ENCODE data around the gene ADRA2C. TPM values are rescaled to one million over a fixed set of nuclear protein-coding genes. Genes with fewer than 3 reads are reported as not detected.

The ADRA2C gene
- total and polyA plus RNA-seq, 2 experiments from 2014 or later: 3.0 to 16.6 TPM

DNA sequence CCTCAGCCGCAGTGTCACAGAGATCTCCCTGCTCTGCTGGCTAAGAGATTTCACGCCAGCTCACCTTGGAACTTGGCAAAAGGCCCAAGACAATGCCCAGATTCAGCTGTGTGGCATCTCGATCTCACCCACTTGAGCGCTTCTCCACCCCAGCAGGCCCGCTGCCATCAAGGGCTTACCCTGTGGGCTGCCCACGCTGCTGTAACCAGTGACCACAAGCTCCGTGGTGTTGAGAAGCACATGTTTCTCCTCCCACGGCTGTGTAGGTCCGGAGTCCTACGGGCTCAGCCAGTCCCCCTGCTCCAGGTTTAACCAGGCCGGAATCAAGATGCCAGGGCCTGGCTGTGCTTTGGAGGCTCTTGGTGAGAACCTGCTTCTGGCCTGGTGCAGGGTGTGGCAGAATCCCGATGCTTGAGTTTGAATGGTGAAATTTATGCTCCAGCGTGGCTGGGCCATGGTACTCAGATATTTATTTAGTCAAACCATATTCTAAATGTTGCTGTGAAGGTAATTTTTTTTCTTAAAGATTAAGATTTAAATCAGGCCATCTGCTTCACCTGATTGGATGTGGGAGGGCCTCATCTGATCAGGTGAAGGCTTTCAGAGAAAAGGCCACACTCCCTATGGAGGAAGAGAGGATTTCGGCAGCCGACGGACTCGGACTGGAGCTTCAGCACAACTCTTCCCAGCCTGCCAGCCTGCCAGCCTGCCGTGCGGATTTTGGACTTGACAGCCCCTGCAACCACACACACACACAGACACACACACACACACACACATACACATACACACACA is 24.8 kb upstream of the ADRA2C start:
- ATAC-seq: no peak
- TF ChIP-seq, protein P1, sequence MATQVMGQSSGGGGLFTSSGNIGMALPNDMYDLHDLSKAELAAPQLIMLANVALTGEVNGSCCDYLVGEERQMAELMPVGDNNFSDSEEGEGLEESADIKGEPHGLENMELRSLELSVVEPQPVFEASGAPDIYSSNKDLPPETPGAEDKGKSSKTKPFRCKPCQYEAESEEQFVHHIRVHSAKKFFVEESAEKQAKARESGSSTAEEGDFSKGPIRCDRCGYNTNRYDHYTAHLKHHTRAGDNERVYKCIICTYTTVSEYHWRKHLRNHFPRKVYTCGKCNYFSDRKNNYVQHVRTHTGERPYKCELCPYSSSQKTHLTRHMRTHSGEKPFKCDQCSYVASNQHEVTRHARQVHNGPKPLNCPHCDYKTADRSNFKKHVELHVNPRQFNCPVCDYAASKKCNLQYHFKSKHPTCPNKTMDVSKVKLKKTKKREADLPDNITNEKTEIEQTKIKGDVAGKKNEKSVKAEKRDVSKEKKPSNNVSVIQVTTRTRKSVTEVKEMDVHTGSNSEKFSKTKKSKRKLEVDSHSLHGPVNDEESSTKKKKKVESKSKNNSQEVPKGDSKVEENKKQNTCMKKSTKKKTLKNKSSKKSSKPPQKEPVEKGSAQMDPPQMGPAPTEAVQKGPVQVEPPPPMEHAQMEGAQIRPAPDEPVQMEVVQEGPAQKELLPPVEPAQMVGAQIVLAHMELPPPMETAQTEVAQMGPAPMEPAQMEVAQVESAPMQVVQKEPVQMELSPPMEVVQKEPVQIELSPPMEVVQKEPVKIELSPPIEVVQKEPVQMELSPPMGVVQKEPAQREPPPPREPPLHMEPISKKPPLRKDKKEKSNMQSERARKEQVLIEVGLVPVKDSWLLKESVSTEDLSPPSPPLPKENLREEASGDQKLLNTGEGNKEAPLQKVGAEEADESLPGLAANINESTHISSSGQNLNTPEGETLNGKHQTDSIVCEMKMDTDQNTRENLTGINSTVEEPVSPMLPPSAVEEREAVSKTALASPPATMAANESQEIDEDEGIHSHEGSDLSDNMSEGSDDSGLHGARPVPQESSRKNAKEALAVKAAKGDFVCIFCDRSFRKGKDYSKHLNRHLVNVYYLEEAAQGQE (IDR thresholded peaks at IDR 0.05; ENCODE audit: unreplicated experiment): no peak
- TF ChIP-seq EZH2 (IDR thresholded peaks at IDR 0.05; ENCODE audit: low read depth, unreplicated experiment) (no peak), ZNF114 (CRISPR knock-in tag; IDR thresholded peaks at IDR 0.05) (no peak), POLR2AphosphoS5 (IDR thresholded peaks at IDR 0.05; ENCODE audit: low read depth) (no peak), CREB1 (CRISPR knock-in tag; IDR thresholded peaks at IDR 0.05; ENCODE audit: low read depth) (no peak), NANOG (IDR thresholded peaks at IDR 0.05; ENCODE audit: borderline replicate concordance) (no peak)
- no peak overlapping the region for H3K27ac Mint-ChIP-seq
- Histone ChIP-seq H3K4me3 (no peak overlapping the region), H3K79me2 (replicated peaks; ENCODE audit: insufficient read depth) (no peaks in the 10 kb centered on the region), H3K27me3 (ENCODE audit: insufficient read depth) (no peaks in the 10 kb centered on the region), H3K4me2 (no peak overlapping the region), H3K9me2 (ENCODE audit: insufficient read depth) (no peaks in the 10 kb centered on the region), H2AFZ (no peak overlapping the region), H3F3A (replicated peaks; ENCODE audit: low read depth) (0 out of 2 replicates have a peak, but pooled peaks cover 2% of the 10 kb centered on the region), H4K20me1 (replicated peaks; ENCODE audit: insufficient read depth) (no peaks in the 10 kb centered on the region), H3K4me1 (ENCODE audit: insufficient read depth) (peaks cover 15% of the 10 kb centered on the region), H3K36me3 (ENCODE audit: insufficient read depth) (no peaks in the 10 kb centered on the region), H3K27ac (ENCODE audit: low read depth) (no peak overlapping the region)
- no peak overlapping the region for H3K4me3 Mint-ChIP-seq
- peaks cover 29% of the 10 kb centered on the region for H3K4me1 Mint-ChIP-seq
- peaks cover 16% of the 10 kb centered on the region for H3K9me3 Mint-ChIP-seq
- DNase-seq (ENCODE audit: low spot score): no peak
- H3K27me3 Mint-ChIP-seq (ENCODE audit: insufficient read depth, low read depth, poor library complexity): peaks cover 12% of the 10 kb centered on the region
- H3K36me3 Mint-ChIP-seq (ENCODE audit: low read depth): no peaks in the 10 kb centered on the region

DNA sequence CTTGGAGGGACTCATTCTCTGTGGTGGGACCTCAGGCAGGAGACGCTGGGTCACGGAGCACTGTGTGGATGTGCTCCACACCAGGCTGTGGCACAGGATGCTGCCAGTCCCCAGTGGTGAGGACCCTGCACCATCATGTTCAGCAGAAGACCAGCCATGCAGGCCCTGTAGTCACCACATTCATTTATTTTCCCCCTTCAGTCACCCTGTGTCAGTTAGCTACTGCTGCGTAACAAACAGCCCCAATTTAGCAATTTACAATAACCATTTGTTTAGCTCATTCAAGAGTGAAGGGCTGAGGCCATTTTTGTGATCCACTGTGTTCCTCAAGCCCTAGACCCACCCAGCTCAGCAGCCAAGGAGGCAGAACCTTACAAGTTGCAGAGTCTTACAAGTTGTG is 23.6 kb upstream of the ADRA2C start:
- Histone ChIP-seq H3K79me2 (replicated peaks; ENCODE audit: insufficient read depth) (no peaks in the 10 kb centered on the region), H3F3A (replicated peaks; ENCODE audit: low read depth) (0 out of 2 replicates have a peak, but pooled peaks cover 2% of the 10 kb centered on the region), H3K36me3 (ENCODE audit: insufficient read depth) (no peaks in the 10 kb centered on the region), H3K4me1 (ENCODE audit: insufficient read depth) (peaks cover 15% of the 10 kb centered on the region), H3K27me3 (ENCODE audit: insufficient read depth) (no peaks in the 10 kb centered on the region), H3K4me3 (no peak overlapping the region), H3K9me2 (ENCODE audit: insufficient read depth) (no peaks in the 10 kb centered on the region), H3K27ac (ENCODE audit: low read depth) (no peak overlapping the region), H4K20me1 (replicated peaks; ENCODE audit: insufficient read depth) (no peaks in the 10 kb centered on the region), H2AFZ (no peak overlapping the region), H3K4me2 (no peak overlapping the region)
- ATAC-seq (no peak), DNase-seq (ENCODE audit: low spot score) (no peak)
- H3K4me3 Mint-ChIP-seq: no peak overlapping the region
- peaks cover 16% of the 10 kb centered on the region for H3K9me3 Mint-ChIP-seq
- H3K27me3 Mint-ChIP-seq (ENCODE audit: insufficient read depth, low read depth, poor library complexity): peaks cover 16% of the 10 kb centered on the region
- no peak overlapping the region for H3K27ac Mint-ChIP-seq
- H3K36me3 Mint-ChIP-seq (ENCODE audit: low read depth): no peaks in the 10 kb centered on the region
- TF ChIP-seq POLR2AphosphoS5 (IDR thresholded peaks at IDR 0.05; ENCODE audit: low read depth) (no peak), NANOG (IDR thresholded peaks at IDR 0.05; ENCODE audit: borderline replicate concordance) (no peak), STAT1 (IDR thresholded peaks at IDR 0.05; ENCODE audit: unreplicated experiment) (no peak), CREB1 (CRISPR knock-in tag; IDR thresholded peaks at IDR 0.05; ENCODE audit: low read depth) (no peak), ZNF331 (CRISPR knock-in tag; IDR thresholded peaks at IDR 0.05; ENCODE audit: low read depth) (no peak)
- TF ChIP-seq, protein P1 (IDR thresholded peaks at IDR 0.05; ENCODE audit: unreplicated experiment): no peak
- TF ChIP-seq, protein P2, sequence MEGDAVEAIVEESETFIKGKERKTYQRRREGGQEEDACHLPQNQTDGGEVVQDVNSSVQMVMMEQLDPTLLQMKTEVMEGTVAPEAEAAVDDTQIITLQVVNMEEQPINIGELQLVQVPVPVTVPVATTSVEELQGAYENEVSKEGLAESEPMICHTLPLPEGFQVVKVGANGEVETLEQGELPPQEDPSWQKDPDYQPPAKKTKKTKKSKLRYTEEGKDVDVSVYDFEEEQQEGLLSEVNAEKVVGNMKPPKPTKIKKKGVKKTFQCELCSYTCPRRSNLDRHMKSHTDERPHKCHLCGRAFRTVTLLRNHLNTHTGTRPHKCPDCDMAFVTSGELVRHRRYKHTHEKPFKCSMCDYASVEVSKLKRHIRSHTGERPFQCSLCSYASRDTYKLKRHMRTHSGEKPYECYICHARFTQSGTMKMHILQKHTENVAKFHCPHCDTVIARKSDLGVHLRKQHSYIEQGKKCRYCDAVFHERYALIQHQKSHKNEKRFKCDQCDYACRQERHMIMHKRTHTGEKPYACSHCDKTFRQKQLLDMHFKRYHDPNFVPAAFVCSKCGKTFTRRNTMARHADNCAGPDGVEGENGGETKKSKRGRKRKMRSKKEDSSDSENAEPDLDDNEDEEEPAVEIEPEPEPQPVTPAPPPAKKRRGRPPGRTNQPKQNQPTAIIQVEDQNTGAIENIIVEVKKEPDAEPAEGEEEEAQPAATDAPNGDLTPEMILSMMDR (conservative IDR thresholded peaks at IDR 0.05; ENCODE audit: low read depth in 2 of 2): no peak
- peaks cover 35% of the 10 kb centered on the region for H3K4me1 Mint-ChIP-seq

Data from GM23338 (cell line).